Measurements from ENCODE around the gene DPP6.

Gene DPP6

GRCh38 chr7:154613811-154614210, 561.6 kb downstream of the DPP6 start:
- no peak for DNase-seq
- no peak overlapping the region for H3K27ac ChIP-seq (ENCODE audit: insufficient read depth in 1 of 2, low read depth in 1 of 2, low read length in 2 of 2, poor library complexity in 1 of 2, severe bottlenecking in 2 of 2)
- WGBS (ENCODE audit: insufficient coverage) = 97% methylated on average over 6 of the region's 7 CpGs
- H3K4me1 ChIP-seq (ENCODE audit: control extremely low read depth in 1 of 4, control insufficient read depth in 4 of 4, insufficient read depth in 4 of 4, low read length in 3 of 4) = no peaks in the 10 kb centered on the region
- no peak overlapping the region for H3K4me3 ChIP-seq (ENCODE audit: control insufficient read depth in 1 of 7, extremely low read depth in 1 of 7, insufficient read depth in 4 of 7, low read depth in 2 of 7, low read length in 6 of 7)
- H3K9me3 ChIP-seq (ENCODE audit: control extremely low read depth in 1 of 5, control insufficient read depth in 4 of 5, insufficient read depth in 2 of 5, low read depth in 1 of 5, low read length in 4 of 5) = peaks cover 0 to 2% (median 0%) of the 10 kb centered on the region in 5 experiments
- CTCF ChIA-PET = no interaction called here
- POLR2A ChIA-PET = no interaction called here
- no peaks in the 10 kb centered on the region for H3K27me3 ChIP-seq (replicated peaks in 2 of 5; ENCODE audit: control insufficient read depth in 4 of 5, insufficient read depth in 5 of 5, low read length in 4 of 5)
- H3K36me3 ChIP-seq (ENCODE audit: control insufficient read depth in 4 of 4, insufficient read depth in 4 of 4, low read length in 3 of 4) = no peaks in the 10 kb centered on the region

GRCh38 chr7:154620141-154620755, 568.0 kb downstream of the DPP6 start:
- Histone ChIP-seq H3K4me1 (ENCODE audit: control extremely low read depth in 1 of 4, control insufficient read depth in 4 of 4, insufficient read depth in 4 of 4, low read length in 3 of 4) (no peaks in the 10 kb centered on the region), H3K27ac (ENCODE audit: insufficient read depth in 1 of 2, low read depth in 1 of 2, low read length in 2 of 2, poor library complexity in 1 of 2, severe bottlenecking in 2 of 2) (no peak overlapping the region), H3K27me3 (replicated peaks in 2 of 5; ENCODE audit: control insufficient read depth in 4 of 5, insufficient read depth in 5 of 5, low read length in 4 of 5) (no peaks in the 10 kb centered on the region), H3K9me3 (ENCODE audit: control extremely low read depth in 1 of 5, control insufficient read depth in 4 of 5, insufficient read depth in 2 of 5, low read depth in 1 of 5, low read length in 4 of 5) (peaks cover 0 to 2% (median 0%) of the 10 kb centered on the region in 5 experiments), H3K36me3 (ENCODE audit: control insufficient read depth in 4 of 4, insufficient read depth in 4 of 4, low read length in 3 of 4) (no peaks in the 10 kb centered on the region), H3K4me3 (ENCODE audit: control insufficient read depth in 1 of 7, extremely low read depth in 1 of 7, insufficient read depth in 4 of 7, low read depth in 2 of 7, low read length in 6 of 7) (no peak overlapping the region)
- 100% methylated on average over 8 of the region's 9 CpGs for WGBS (ENCODE audit: insufficient coverage)
- ChIA-PET CTCF (interaction anchor here (1.1 kb wide), 1 partner anchor 9 kb away, joined by 3 read pairs; no protein-coding TSS in a partner anchor), POLR2A (no interaction called here)
- no peak for DNase-seq

GRCh38 chr7:154623399-154623798, 571.2 kb downstream of the DPP6 start:
- Histone ChIP-seq H3K36me3 (ENCODE audit: control insufficient read depth in 4 of 4, insufficient read depth in 4 of 4, low read length in 3 of 4) (no peaks in the 10 kb centered on the region), H3K4me3 (ENCODE audit: control insufficient read depth in 1 of 7, extremely low read depth in 1 of 7, insufficient read depth in 4 of 7, low read depth in 2 of 7, low read length in 6 of 7) (no peak overlapping the region), H3K27me3 (replicated peaks in 2 of 5; ENCODE audit: control insufficient read depth in 4 of 5, insufficient read depth in 5 of 5, low read length in 4 of 5) (no peaks in the 10 kb centered on the region), H3K27ac (ENCODE audit: insufficient read depth in 1 of 2, low read depth in 1 of 2, low read length in 2 of 2, poor library complexity in 1 of 2, severe bottlenecking in 2 of 2) (no peak overlapping the region), H3K4me1 (ENCODE audit: control extremely low read depth in 1 of 4, control insufficient read depth in 4 of 4, insufficient read depth in 4 of 4, low read length in 3 of 4) (no peaks in the 10 kb centered on the region), H3K9me3 (ENCODE audit: control extremely low read depth in 1 of 5, control insufficient read depth in 4 of 5, insufficient read depth in 2 of 5, low read depth in 1 of 5, low read length in 4 of 5) (no peaks in the 10 kb centered on the region)
- no CpG with 5 or more reads among the region's 22 CpGs for WGBS (ENCODE audit: insufficient coverage)
- ChIA-PET POLR2A (no interaction called here), CTCF (no interaction called here)
- DNase-seq = no peak

GRCh38 chr7:154627646-154628290, 575.6 kb downstream of the DPP6 start:
- ChIA-PET CTCF (no interaction called here), POLR2A (no interaction called here)
- Histone ChIP-seq H3K27ac (ENCODE audit: insufficient read depth in 1 of 2, low read depth in 1 of 2, low read length in 2 of 2, poor library complexity in 1 of 2, severe bottlenecking in 2 of 2) (no peak overlapping the region), H3K4me1 (ENCODE audit: control extremely low read depth in 1 of 4, control insufficient read depth in 4 of 4, insufficient read depth in 4 of 4, low read length in 3 of 4) (no peaks in the 10 kb centered on the region), H3K36me3 (ENCODE audit: control insufficient read depth in 4 of 4, insufficient read depth in 4 of 4, low read length in 3 of 4) (no peaks in the 10 kb centered on the region), H3K4me3 (ENCODE audit: control insufficient read depth in 1 of 7, extremely low read depth in 1 of 7, insufficient read depth in 4 of 7, low read depth in 2 of 7, low read length in 6 of 7) (no peak overlapping the region), H3K9me3 (ENCODE audit: control extremely low read depth in 1 of 5, control insufficient read depth in 4 of 5, insufficient read depth in 2 of 5, low read depth in 1 of 5, low read length in 4 of 5) (no peaks in the 10 kb centered on the region), H3K27me3 (replicated peaks in 2 of 5; ENCODE audit: control insufficient read depth in 4 of 5, insufficient read depth in 5 of 5, low read length in 4 of 5) (no peaks in the 10 kb centered on the region)
- 100% methylated on average over 5 of the region's 5 CpGs for WGBS (ENCODE audit: insufficient coverage)
- DNase-seq = no peak

GRCh38 chr7:154628556-154628955, 576.4 kb downstream of the DPP6 start:
- ChIA-PET CTCF (no interaction called here), POLR2A (no interaction called here)
- Histone ChIP-seq H3K27ac (ENCODE audit: insufficient read depth in 1 of 2, low read depth in 1 of 2, low read length in 2 of 2, poor library complexity in 1 of 2, severe bottlenecking in 2 of 2) (no peak overlapping the region), H3K9me3 (ENCODE audit: control extremely low read depth in 1 of 5, control insufficient read depth in 4 of 5, insufficient read depth in 2 of 5, low read depth in 1 of 5, low read length in 4 of 5) (no peaks in the 10 kb centered on the region), H3K4me3 (ENCODE audit: control insufficient read depth in 1 of 7, extremely low read depth in 1 of 7, insufficient read depth in 4 of 7, low read depth in 2 of 7, low read length in 6 of 7) (no peak overlapping the region), H3K36me3 (ENCODE audit: control insufficient read depth in 4 of 4, insufficient read depth in 4 of 4, low read length in 3 of 4) (no peaks in the 10 kb centered on the region), H3K4me1 (ENCODE audit: control extremely low read depth in 1 of 4, control insufficient read depth in 4 of 4, insufficient read depth in 4 of 4, low read length in 3 of 4) (no peaks in the 10 kb centered on the region), H3K27me3 (replicated peaks in 2 of 5; ENCODE audit: control insufficient read depth in 4 of 5, insufficient read depth in 5 of 5, low read length in 4 of 5) (no peaks in the 10 kb centered on the region)
- DNase-seq = no peak
- WGBS (ENCODE audit: insufficient coverage) = 76% methylated on average over 6 of the region's 7 CpGs

GRCh38 chr7:154631162-154631561, 579.0 kb downstream of the DPP6 start:
- Histone ChIP-seq H3K4me3 (ENCODE audit: control insufficient read depth in 1 of 7, extremely low read depth in 1 of 7, insufficient read depth in 4 of 7, low read depth in 2 of 7, low read length in 6 of 7) (no peak overlapping the region), H3K4me1 (ENCODE audit: control extremely low read depth in 1 of 4, control insufficient read depth in 4 of 4, insufficient read depth in 4 of 4, low read length in 3 of 4) (no peaks in the 10 kb centered on the region), H3K36me3 (ENCODE audit: control insufficient read depth in 4 of 4, insufficient read depth in 4 of 4, low read length in 3 of 4) (no peaks in the 10 kb centered on the region), H3K27ac (ENCODE audit: insufficient read depth in 1 of 2, low read depth in 1 of 2, low read length in 2 of 2, poor library complexity in 1 of 2, severe bottlenecking in 2 of 2) (no peak overlapping the region), H3K27me3 (replicated peaks in 2 of 5; ENCODE audit: control insufficient read depth in 4 of 5, insufficient read depth in 5 of 5, low read length in 4 of 5) (no peaks in the 10 kb centered on the region), H3K9me3 (ENCODE audit: control extremely low read depth in 1 of 5, control insufficient read depth in 4 of 5, insufficient read depth in 2 of 5, low read depth in 1 of 5, low read length in 4 of 5) (peaks cover 0 to 5% (median 2%) of the 10 kb centered on the region in 5 experiments)
- DNase-seq = no peak
- ChIA-PET CTCF (interaction anchor here (0.9 kb wide), 1 partner anchor 9 kb away, joined by 3 read pairs; no protein-coding TSS in a partner anchor), POLR2A (no interaction called here)
- 85% methylated on average over 4 of the region's 4 CpGs for WGBS (ENCODE audit: insufficient coverage)

GRCh38 chr7:154633641-154634040, 581.4 kb downstream of the DPP6 start:
- CTCF ChIA-PET = no interaction called here
- POLR2A ChIA-PET = no interaction called here

More at GRCh38 chr7:154633641-154634040, 581.4 kb downstream of the DPP6 start:
- H3K4me1 ChIP-seq (ENCODE audit: control extremely low read depth in 1 of 4, control insufficient read depth in 4 of 4, insufficient read depth in 4 of 4, low read length in 3 of 4) = no peaks in the 10 kb centered on the region
- no peaks in the 10 kb centered on the region for H3K27me3 ChIP-seq (replicated peaks in 2 of 5; ENCODE audit: control insufficient read depth in 4 of 5, insufficient read depth in 5 of 5, low read length in 4 of 5)
- H3K36me3 ChIP-seq (ENCODE audit: control insufficient read depth in 4 of 4, insufficient read depth in 4 of 4, low read length in 3 of 4) = no peaks in the 10 kb centered on the region
- no peak overlapping the region for H3K4me3 ChIP-seq (ENCODE audit: control insufficient read depth in 1 of 7, extremely low read depth in 1 of 7, insufficient read depth in 4 of 7, low read depth in 2 of 7, low read length in 6 of 7)
- 56% methylated on average over 2 of the region's 3 CpGs for WGBS (ENCODE audit: insufficient coverage)
- DNase-seq = no peak
- H3K27ac ChIP-seq (ENCODE audit: insufficient read depth in 1 of 2, low read depth in 1 of 2, low read length in 2 of 2, poor library complexity in 1 of 2, severe bottlenecking in 2 of 2) = no peak overlapping the region
- H3K9me3 ChIP-seq (ENCODE audit: control extremely low read depth in 1 of 5, control insufficient read depth in 4 of 5, insufficient read depth in 2 of 5, low read depth in 1 of 5, low read length in 4 of 5) = peaks cover 0 to 7% (median 2%) of the 10 kb centered on the region in 5 experiments
